Measurements from ENCODE around the gene PRR19.

The PRR19 gene

GRCh38 chr19:42351079-42351735 is 49.3 kb downstream of the PRR19 start:
- Histone ChIP-seq H3K27me3 (ENCODE audit: insufficient read depth, low read length) (no peaks in the 10 kb centered on the region), H3K9me3 (ENCODE audit: low read length) (no peaks in the 10 kb centered on the region), H3K36me3 (ENCODE audit: insufficient read depth, low read length) (peaks cover 35% of the 10 kb centered on the region), H3K4me3 (ENCODE audit: low read length) (no peak overlapping the region), H3K4me1 (ENCODE audit: insufficient read depth, low read length) (peaks cover 26% of the 10 kb centered on the region), H2AFZ (ENCODE audit: low read depth, low read length) (no peak overlapping the region)

DNA sequence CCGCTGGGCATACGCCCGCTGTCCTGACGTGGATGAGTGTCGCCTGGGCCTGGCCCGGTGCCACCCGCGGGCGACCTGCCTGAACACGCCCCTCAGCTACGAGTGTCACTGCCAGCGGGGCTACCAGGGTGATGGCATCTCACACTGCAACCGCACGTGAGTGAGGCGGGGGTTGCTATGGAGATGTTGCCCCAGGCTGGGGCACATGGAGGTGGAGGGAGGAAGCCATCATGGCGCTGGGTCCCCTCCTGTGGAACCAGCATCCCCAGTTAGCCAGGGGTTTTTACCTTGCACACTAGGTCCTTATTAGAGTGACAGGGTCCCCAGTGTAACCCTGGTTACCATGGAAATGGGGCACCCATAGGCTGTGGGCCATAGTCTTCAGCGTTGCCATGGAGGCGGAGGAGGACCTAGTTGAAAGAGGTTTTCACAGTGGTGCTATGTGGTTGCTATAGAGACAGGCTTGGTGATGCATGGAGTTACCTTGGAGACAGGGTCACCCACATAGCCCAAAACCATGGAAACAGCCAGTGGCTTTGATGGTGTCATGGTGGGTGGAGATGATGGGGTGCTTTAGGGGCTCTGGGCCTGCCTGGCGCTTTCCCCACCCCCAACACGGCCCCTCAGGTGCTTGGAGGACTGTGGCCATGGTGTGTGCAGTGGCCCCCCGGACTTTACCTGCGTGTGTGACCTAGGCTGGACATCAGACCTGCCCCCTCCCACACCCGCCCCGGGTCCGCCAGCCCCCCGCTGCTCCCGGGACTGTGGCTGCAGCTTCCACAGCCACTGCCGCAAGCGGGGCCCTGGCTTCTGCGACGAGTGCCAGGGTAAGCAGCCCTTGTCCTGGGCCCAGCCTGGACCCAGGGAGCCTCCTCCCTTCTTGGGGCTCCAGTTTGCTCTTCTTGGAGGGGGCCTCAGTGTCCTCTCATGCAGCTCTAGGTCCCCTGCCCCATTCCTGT is 50.6 kb downstream of the PRR19 start:
- H3K27me3 ChIP-seq (ENCODE audit: insufficient read depth, low read length), result no peaks in the 10 kb centered on the region
- H3K36me3 ChIP-seq (ENCODE audit: insufficient read depth, low read length), result peaks cover 47% of the 10 kb centered on the region
- peaks cover 26% of the 10 kb centered on the region for H3K4me1 ChIP-seq (ENCODE audit: insufficient read depth, low read length)
- H3K4me3 ChIP-seq (ENCODE audit: low read length), result no peak overlapping the region
- no peak overlapping the region for H2AFZ ChIP-seq (ENCODE audit: low read depth, low read length)
- H3K9me3 ChIP-seq (ENCODE audit: low read length), result no peaks in the 10 kb centered on the region

- Histone ChIP-seq H3K4me3 (ENCODE audit: low read length) (no peak overlapping the region), H3K4me1 (ENCODE audit: insufficient read depth, low read length) (peaks cover 26% of the 10 kb centered on the region), H2AFZ (ENCODE audit: low read depth, low read length) (no peak overlapping the region), H3K27me3 (ENCODE audit: insufficient read depth, low read length) (no peaks in the 10 kb centered on the region), H3K9me3 (ENCODE audit: low read length) (no peaks in the 10 kb centered on the region), H3K36me3 (ENCODE audit: insufficient read depth, low read length) (peaks cover 48% of the 10 kb centered on the region)
These were observed 51.5 kb downstream of the PRR19 start for GRCh38 chr19:42353341-42354015.

DNA sequence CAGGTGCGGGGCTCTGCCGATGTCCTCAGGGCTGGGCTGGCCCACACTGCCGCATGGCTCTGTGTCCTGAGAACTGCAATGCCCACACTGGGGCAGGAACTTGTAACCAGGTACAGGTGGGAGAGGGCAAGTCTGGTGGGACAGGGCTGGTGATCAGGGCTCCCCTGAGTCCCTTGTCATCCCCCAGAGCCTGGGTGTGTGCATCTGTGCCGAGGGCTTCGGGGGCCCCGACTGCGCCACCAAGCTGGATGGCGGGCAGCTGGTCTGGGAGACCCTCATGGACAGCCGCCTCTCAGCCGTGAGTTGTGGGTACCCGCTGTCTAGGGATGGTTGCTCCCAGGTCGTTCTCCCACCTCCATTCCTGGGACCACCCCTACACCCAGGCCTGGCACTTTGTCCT is 54.0 kb downstream of the PRR19 start:
- no peak overlapping the region for H2AFZ ChIP-seq (ENCODE audit: low read depth, low read length)
- no peak overlapping the region for H3K4me3 ChIP-seq (ENCODE audit: low read length)
- H3K36me3 ChIP-seq (ENCODE audit: insufficient read depth, low read length), result peaks cover 54% of the 10 kb centered on the region
- no peaks in the 10 kb centered on the region for H3K27me3 ChIP-seq (ENCODE audit: insufficient read depth, low read length)
- no peaks in the 10 kb centered on the region for H3K9me3 ChIP-seq (ENCODE audit: low read length)
- peaks cover 26% of the 10 kb centered on the region for H3K4me1 ChIP-seq (ENCODE audit: insufficient read depth, low read length)

GRCh38 chr19:42356686-42357085 is 54.8 kb downstream of the PRR19 start:
- no peaks in the 10 kb centered on the region for H3K27me3 ChIP-seq (ENCODE audit: insufficient read depth, low read length)
- H3K4me1 ChIP-seq (ENCODE audit: insufficient read depth, low read length), result peaks cover 19% of the 10 kb centered on the region
- H3K9me3 ChIP-seq (ENCODE audit: low read length), result no peaks in the 10 kb centered on the region
- H3K4me3 ChIP-seq (ENCODE audit: low read length), result no peak overlapping the region
- no peak overlapping the region for H2AFZ ChIP-seq (ENCODE audit: low read depth, low read length)
- peaks cover 61% of the 10 kb centered on the region for H3K36me3 ChIP-seq (ENCODE audit: insufficient read depth, low read length)

DNA sequence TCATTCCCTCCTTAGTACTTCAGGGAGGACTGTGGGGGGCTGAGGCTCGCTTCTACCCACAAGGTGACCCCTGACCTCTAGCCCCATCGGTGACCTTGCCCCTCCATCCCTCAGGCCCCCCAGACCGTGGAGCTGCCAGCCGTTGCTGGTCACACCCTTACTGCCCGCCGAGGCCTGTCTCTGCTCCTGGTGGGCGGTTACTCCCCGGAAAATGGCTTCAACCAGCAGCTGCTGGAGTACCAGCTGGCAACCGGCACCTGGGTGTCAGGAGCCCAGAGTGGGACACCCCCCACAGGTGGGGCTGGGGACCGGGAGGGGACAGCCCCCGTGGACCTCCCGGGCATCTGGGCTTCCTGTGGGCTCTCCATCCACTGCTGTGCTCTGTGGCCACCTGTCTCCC is 55.4 kb downstream of the PRR19 start:
- Histone ChIP-seq H3K36me3 (ENCODE audit: insufficient read depth, low read length) (peaks cover 67% of the 10 kb centered on the region), H3K9me3 (ENCODE audit: low read length) (no peaks in the 10 kb centered on the region), H2AFZ (ENCODE audit: low read depth, low read length) (no peak overlapping the region), H3K4me1 (ENCODE audit: insufficient read depth, low read length) (peaks cover 13% of the 10 kb centered on the region), H3K4me3 (ENCODE audit: low read length) (no peak overlapping the region), H3K27me3 (ENCODE audit: insufficient read depth, low read length) (no peaks in the 10 kb centered on the region)

All from neuron (in vitro differentiated cells).